Mesenchymal stem cell (in vitro differentiated cells and primary cell): Measurements from ENCODE around the gene CXCR6.

Source experiments
- DNase-seq: peaks from one replicate; pipeline ENCODE4 v3.0.0-alpha.2; 2013
- H2AFZ ChIP-seq: one replicate; pipeline ENCODE4 v1.6.1; 2013; ENCODE audit warnings: low read depth, mild to moderate bottlenecking, control low read depth, inconsistent platforms, low read length, moderate library complexity
- H2AK5ac ChIP-seq: 2 replicates; pipeline ENCODE4 v1.6.1; 2013; ENCODE audit warnings: low read length, moderate library complexity, mild to moderate bottlenecking, inconsistent platforms; ENCODE audit not compliant: severe bottlenecking
- H2BK120ac ChIP-seq: one replicate; pipeline ENCODE4 v1.6.1; 2013; ENCODE audit warnings: low read depth, mild to moderate bottlenecking, inconsistent platforms, low read length, moderate library complexity
- H2BK12ac ChIP-seq, 2 experiments: one replicate each; pipeline ENCODE4 v1.6.1; 2013; ENCODE audit warnings: inconsistent platforms in 2 of 2, low read length in 2 of 2, mild to moderate bottlenecking in 2 of 2, moderate library complexity in 2 of 2, control low read depth in 1 of 2
- H2BK15ac ChIP-seq: one replicate; pipeline ENCODE4 v1.6.1; 2013; ENCODE audit warnings: mild to moderate bottlenecking, low read depth, inconsistent platforms; ENCODE audit not compliant: poor library complexity, severe bottlenecking
- H2BK5ac ChIP-seq: 2 replicates; pipeline ENCODE4 v1.6.1; 2013; ENCODE audit warnings: low read depth, mild to moderate bottlenecking, low read length, control low read depth, inconsistent platforms; ENCODE audit not compliant: poor library complexity, severe bottlenecking
- H3K14ac ChIP-seq, 2 experiments: one replicate each; pipeline ENCODE4 v1.6.1; 2013; ENCODE audit warnings: inconsistent platforms in 2 of 2, low read length in 2 of 2, control low read depth in 1 of 2, mild to moderate bottlenecking in 1 of 2, moderate library complexity in 1 of 2
- H3K18ac ChIP-seq, 2 experiments: one replicate each; pipeline ENCODE4 v1.6.1; 2013; ENCODE audit warnings: inconsistent platforms in 2 of 2, low read length in 2 of 2, control low read depth in 1 of 2, low read depth in 1 of 2, mild to moderate bottlenecking in 1 of 2
- H3K23ac ChIP-seq, 2 experiments: one replicate each; pipeline ENCODE4 v1.6.1; 2013; ENCODE audit warnings: inconsistent platforms in 2 of 2, low read length in 2 of 2, mild to moderate bottlenecking in 2 of 2, moderate library complexity in 2 of 2, control low read depth in 1 of 2
- H3K27ac ChIP-seq: 2 replicates; pipeline ENCODE4 v1.5.1; 2013; ENCODE audit warnings: mild to moderate bottlenecking, moderate library complexity, low read length, control low read depth, inconsistent platforms; ENCODE audit not compliant: poor library complexity, severe bottlenecking
- H3K27me3 ChIP-seq, 2 experiments: 2 replicates each; pipeline versions ENCODE4 v1.6.1 to v1.7.0; 2013; ENCODE audit warnings: low read length in 2 of 2, mild to moderate bottlenecking in 2 of 2, moderate library complexity in 2 of 2, control low read depth in 1 of 2, inconsistent platforms in 1 of 2; ENCODE audit not compliant: control insufficient read depth in 1 of 2, insufficient read depth in 1 of 2
- H3K36me3 ChIP-seq, 2 experiments: 2 replicates each; pipeline versions ENCODE4 v1.6.1 to v1.7.0; 2013; ENCODE audit warnings: low read length in 2 of 2, control low read depth in 1 of 2, inconsistent platforms in 1 of 2, low read depth in 1 of 2, mild to moderate bottlenecking in 1 of 2; ENCODE audit not compliant: insufficient read depth in 2 of 2, control insufficient read depth in 1 of 2
- H3K4ac ChIP-seq, 2 experiments: one replicate each; pipeline ENCODE4 v1.6.1; 2013; ENCODE audit warnings: inconsistent platforms in 2 of 2, low read length in 2 of 2, mild to moderate bottlenecking in 2 of 2, moderate library complexity in 2 of 2, control low read depth in 1 of 2, low read depth in 1 of 2
- H3K4me1 ChIP-seq: 2 replicates; pipeline ENCODE4 v1.6.1; 2013; ENCODE audit warnings: low read depth, low read length, control low read depth; ENCODE audit not compliant: control insufficient read depth, insufficient read depth
- H3K4me2 ChIP-seq: 2 replicates; pipeline ENCODE4 v1.6.1; 2013; ENCODE audit warnings: low read length, mild to moderate bottlenecking, inconsistent platforms; ENCODE audit not compliant: poor library complexity, severe bottlenecking
- H3K4me3 ChIP-seq, 2 experiments: 2 replicates each; pipeline versions ENCODE4 v1.5.1 to v1.7.0; 2013; ENCODE audit warnings: low read length in 2 of 2, mild to moderate bottlenecking in 2 of 2, control low read depth in 1 of 2, low read depth in 1 of 2; ENCODE audit not compliant: insufficient read depth in 1 of 2
- H3K79me1 ChIP-seq: replicated peaks from 2 replicates; pipeline ENCODE4 v1.6.1; 2013; ENCODE audit warnings: mild to moderate bottlenecking, control low read depth, low read length, inconsistent platforms; ENCODE audit not compliant: poor library complexity, severe bottlenecking
- H3K9ac ChIP-seq: 2 replicates; pipeline ENCODE4 v1.7.0; 2013; ENCODE audit warnings: mild to moderate bottlenecking, low read length, moderate library complexity
- H3K9me3 ChIP-seq: 2 replicates; pipeline ENCODE4 v1.7.0; 2013; ENCODE audit warnings: mild to moderate bottlenecking, low read length; ENCODE audit not compliant: control insufficient read depth
- H4K8ac ChIP-seq: one replicate; pipeline ENCODE4 v1.6.1; 2013; ENCODE audit warnings: inconsistent platforms, mild to moderate bottlenecking, low read length, moderate library complexity
- H4K91ac ChIP-seq: one replicate; pipeline ENCODE4 v1.6.1; 2013; ENCODE audit warnings: mild to moderate bottlenecking, low read length, inconsistent platforms
- WGBS: methylation state at CpG from one replicate; pipeline ENCODE4 v1.1.7; 2013; ENCODE audit warnings: mixed read lengths; 5-methylcytosine and 5-hydroxymethylcytosine counted together

The CXCR6 gene

DNA sequence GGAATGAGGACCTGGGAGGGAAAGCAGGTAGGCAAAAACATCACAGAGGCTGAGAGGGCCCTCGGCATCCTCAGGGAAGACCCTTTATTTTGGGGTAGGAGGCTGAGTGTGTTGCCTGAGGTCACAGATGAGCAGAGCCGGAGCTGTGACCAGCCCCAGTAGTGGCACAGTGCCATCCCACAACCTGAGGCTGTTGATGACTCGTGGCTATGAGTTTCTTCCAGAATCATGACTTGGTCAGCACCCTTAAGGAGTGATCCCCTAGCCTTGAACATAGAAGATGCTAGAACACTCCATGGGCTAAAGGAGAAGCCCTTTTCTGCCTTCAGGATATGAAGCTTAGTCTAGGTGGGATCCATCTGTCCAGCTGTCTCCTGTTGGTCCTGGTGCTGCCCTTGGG is 19.5 kb upstream of the CXCR6 start:
- H2AFZ ChIP-seq, result no peak overlapping the region
- no peak overlapping the region for H4K8ac ChIP-seq
- no peak overlapping the region for H2BK15ac ChIP-seq
- no peak overlapping the region for H3K4me2 ChIP-seq
- no peaks in the 10 kb centered on the region for H3K79me1 ChIP-seq
- H2BK12ac ChIP-seq, result no peak overlapping the region
- no peak overlapping the region for H3K18ac ChIP-seq
- H4K91ac ChIP-seq, result no peak overlapping the region
- H3K9me3 ChIP-seq, result no peaks in the 10 kb centered on the region
- H3K9ac ChIP-seq, result no peak overlapping the region
- no peak overlapping the region for H3K4me3 ChIP-seq
- H3K23ac ChIP-seq, result no peak overlapping the region
- H2AK5ac ChIP-seq, result no peak overlapping the region
- H3K14ac ChIP-seq, result no peak overlapping the region
- H3K4ac ChIP-seq, result no peak overlapping the region
- peak; percentile 24 for DNase-seq
- no peak overlapping the region for H3K27ac ChIP-seq
- peaks cover 37 to 75% of the 10 kb centered on the region in 2 experiments for H3K36me3 ChIP-seq
- WGBS, result 74% methylated on average over 3 of the region's 3 CpGs
- H3K27me3 ChIP-seq, result no peaks in the 10 kb centered on the region
- no peaks in the 10 kb centered on the region for H3K4me1 ChIP-seq
- no peak overlapping the region for H2BK5ac ChIP-seq
- no peak overlapping the region for H2BK120ac ChIP-seq

DNA sequence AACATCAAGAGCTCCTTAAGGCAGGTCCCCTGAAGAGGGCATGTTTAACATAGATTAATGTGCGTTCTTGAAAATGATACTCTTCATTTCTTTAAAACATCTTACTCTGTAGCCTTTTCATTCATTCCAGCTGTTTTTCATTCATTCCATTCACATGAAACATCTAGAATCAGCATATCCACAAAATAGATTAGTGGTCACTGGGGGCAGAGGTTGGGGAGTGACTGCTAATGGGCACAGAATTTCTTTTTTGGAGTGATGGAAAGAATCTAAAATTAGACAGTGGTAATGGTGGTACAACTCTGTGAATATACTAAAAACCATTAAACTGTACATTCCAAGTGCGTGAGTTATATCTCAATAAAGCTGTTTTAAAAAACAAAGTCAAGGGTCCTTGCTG is 15.4 kb upstream of the CXCR6 start:
- peaks cover 41 to 75% of the 10 kb centered on the region in 2 experiments for H3K36me3 ChIP-seq
- H2AK5ac ChIP-seq, result no peak overlapping the region
- no peaks in the 10 kb centered on the region for H3K79me1 ChIP-seq
- no peak overlapping the region for H4K91ac ChIP-seq
- H3K4me3 ChIP-seq, result no peak overlapping the region
- no peak overlapping the region for H3K4me2 ChIP-seq
- no peak overlapping the region for H3K14ac ChIP-seq
- no peak overlapping the region for H2BK12ac ChIP-seq
- H4K8ac ChIP-seq, result no peak overlapping the region
- H2BK15ac ChIP-seq, result no peak overlapping the region
- no peak for DNase-seq
- no peak overlapping the region for H3K4ac ChIP-seq
- no peak overlapping the region for H2BK120ac ChIP-seq
- no peaks in the 10 kb centered on the region for H3K4me1 ChIP-seq
- H3K9me3 ChIP-seq, result no peaks in the 10 kb centered on the region
- H3K27ac ChIP-seq, result no peak overlapping the region
- no peak overlapping the region for H2BK5ac ChIP-seq
- no peak overlapping the region for H3K18ac ChIP-seq
- no peak overlapping the region for H2AFZ ChIP-seq
- no peak overlapping the region for H3K23ac ChIP-seq
- peak overlapping the region; percentile 60 for H3K9ac ChIP-seq
- H3K27me3 ChIP-seq, result no peaks in the 10 kb centered on the region
- WGBS, result 95% methylated on average over 2 of the region's 2 CpGs

DNA sequence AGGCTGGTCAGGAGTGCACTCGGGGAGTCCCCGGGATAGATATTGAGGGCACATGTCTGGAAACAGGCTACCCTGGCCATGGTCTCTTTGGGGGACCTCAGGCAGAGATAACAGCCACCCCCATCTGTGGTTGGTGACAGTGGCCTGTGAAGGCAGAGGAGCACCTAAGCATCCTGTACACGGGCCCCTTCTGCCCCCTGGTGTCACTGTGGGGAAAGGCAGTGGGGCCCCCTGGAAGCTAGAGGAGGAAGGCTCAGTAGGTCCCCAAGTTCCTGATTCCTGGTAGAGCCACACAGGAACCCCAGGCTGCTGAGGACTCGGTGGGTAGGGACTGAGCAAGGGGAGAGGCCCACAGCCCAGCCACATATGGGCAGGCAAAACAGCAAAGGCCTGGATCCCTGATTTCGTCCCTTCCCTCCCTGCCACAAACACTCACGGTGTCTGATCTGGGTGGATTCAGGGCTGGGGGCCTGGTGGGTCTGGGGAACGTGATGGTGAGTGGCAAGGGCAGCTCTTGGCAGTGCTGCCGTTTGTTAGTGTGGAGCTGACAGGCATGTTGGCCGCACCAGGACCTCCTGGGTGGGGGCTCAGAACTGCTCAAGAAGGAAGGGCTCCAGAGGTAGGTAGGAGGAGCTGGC is 14.1 kb upstream of the CXCR6 start:
- Histone ChIP-seq H3K27ac (no peak overlapping the region), H3K23ac (no peak overlapping the region), H2AFZ (no peak overlapping the region), H4K8ac (no peak overlapping the region), H2BK15ac (no peak overlapping the region), H2BK5ac (no peak overlapping the region), H3K79me1 (no peaks in the 10 kb centered on the region), H3K4me3 (no peak overlapping the region), H3K9me3 (no peaks in the 10 kb centered on the region), H2AK5ac (no peak overlapping the region), H4K91ac (no peak overlapping the region), H2BK120ac (no peak overlapping the region), H2BK12ac (no peak overlapping the region), H3K4me2 (no peak overlapping the region), H3K14ac (no peak overlapping the region), H3K27me3 (no peaks in the 10 kb centered on the region), H3K4me1 (no peaks in the 10 kb centered on the region), H3K4ac (no peak overlapping the region), H3K9ac (no peak overlapping the region), H3K18ac (no peak overlapping the region), H3K36me3 (peaks cover 30 to 75% of the 10 kb centered on the region in 2 experiments)
- WGBS, result 67% methylated on average over 9 of the region's 9 CpGs
- DNase-seq, result peak; percentile 52

DNA sequence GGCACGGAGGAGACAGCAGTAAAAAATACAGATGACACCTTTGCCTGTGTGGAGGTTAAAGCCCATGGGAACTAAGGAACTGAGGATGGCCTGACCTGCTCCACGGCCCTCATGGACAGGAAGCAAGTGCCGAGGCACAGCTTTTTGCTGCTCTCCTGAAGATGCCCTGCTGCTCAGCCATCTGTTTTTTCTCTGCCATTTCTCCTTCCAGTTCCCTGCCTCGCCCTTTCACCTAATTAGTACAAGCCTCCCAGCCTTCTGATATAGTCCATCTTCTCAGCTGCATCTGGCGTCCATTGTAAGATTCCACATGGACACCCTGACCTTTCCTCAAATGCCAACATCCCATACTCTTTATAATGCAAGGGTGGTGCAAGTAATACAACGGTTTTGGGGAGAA is 11.8 kb upstream of the CXCR6 start:
- H3K36me3 ChIP-seq, result peaks cover 41 to 89% of the 10 kb centered on the region in 2 experiments
- no peaks in the 10 kb centered on the region for H3K9me3 ChIP-seq
- H2AFZ ChIP-seq, result no peak overlapping the region
- no peak overlapping the region for H2AK5ac ChIP-seq
- no peak overlapping the region for H3K4ac ChIP-seq
- no peaks in the 10 kb centered on the region for H3K4me1 ChIP-seq
- no peak overlapping the region for H4K8ac ChIP-seq
- no peak overlapping the region for H2BK120ac ChIP-seq
- 89% methylated on average over 5 of the region's 6 CpGs for WGBS
- no peak overlapping the region for H3K4me3 ChIP-seq
- DNase-seq, result no peak
- no peak overlapping the region for H2BK5ac ChIP-seq
- no peaks in the 10 kb centered on the region for H3K27me3 ChIP-seq
- H3K4me2 ChIP-seq, result no peak overlapping the region
- H3K23ac ChIP-seq, result no peak overlapping the region
- H3K14ac ChIP-seq, result no peak overlapping the region
- no peak overlapping the region for H3K9ac ChIP-seq
- H3K27ac ChIP-seq, result no peak overlapping the region
- no peak overlapping the region for H2BK12ac ChIP-seq
- H2BK15ac ChIP-seq, result no peak overlapping the region
- no peaks in the 10 kb centered on the region for H3K79me1 ChIP-seq
- H3K18ac ChIP-seq, result no peak overlapping the region
- no peak overlapping the region for H4K91ac ChIP-seq
